ENCODE data around the gene MT2A.
"Not testable (repeated sequence)": the region's sequence is repeated elsewhere in the genome, so short reads cannot be mapped to it uniquely, and the experiment has no call there.

The MT2A gene

GRCh38 chr16:56623184-56623583 is 14.8 kb downstream of the MT2A start:
- DNase-seq = not testable (repeated sequence)

- DNase-seq = no peak
These were observed 15.3 kb downstream of the MT2A start for GRCh38 chr16:56623637-56624036.

- DNase-seq = peak; percentile 79
These were observed 17.0 kb downstream of the MT2A start, which contains the start of gene MT1E for GRCh38 chr16:56625140-56625942. TSS of gene MT1E (plus strand) at chr16:56625781. CDS start at chr16:56625852, 71 bp downstream.

GRCh38 chr16:56625943-56626654 is 17.7 kb downstream of the MT2A start:
- DNase-seq = no peak

GRCh38 chr16:56626685-56627084 is 18.3 kb downstream of the MT2A start:
- no peak for DNase-seq

GRCh38 chr16:56628486-56629350 is 20.3 kb downstream of the MT2A start:
- no peak for DNase-seq

GRCh38 chr16:56629531-56629930 is 21.1 kb downstream of the MT2A start:
- DNase-seq = no peak

GRCh38 chr16:56630134-56630533 is 21.8 kb downstream of the MT2A start:
- no peak for DNase-seq

GRCh38 chr16:56631197-56631596 is 22.8 kb downstream of the MT2A start:
- no peak for DNase-seq

- DNase-seq = no peak
These were observed 23.4 kb downstream of the MT2A start for GRCh38 chr16:56631832-56632155.

GRCh38 chr16:56632156-56632847 is 23.9 kb downstream of the MT2A start, which contains the start of gene MT1M:
TSS of gene MT1M (plus strand) at chr16:56632659. CDS start at chr16:56632732, 73 bp downstream.
- DNase-seq = peak; percentile 51

GRCh38 chr16:56632848-56633365 is 24.5 kb downstream of the MT2A start:
- DNase-seq = no peak

GRCh38 chr16:56633535-56633934 is 25.2 kb downstream of the MT2A start:
- no peak for DNase-seq

- peak; percentile 43 for DNase-seq
These were observed 26.5 kb downstream of the MT2A start for GRCh38 chr16:56634715-56635440.

GRCh38 chr16:56635441-56635967 is 27.1 kb downstream of the MT2A start:
- DNase-seq = no peak

GRCh38 chr16:56636616-56637413 is 28.4 kb downstream of the MT2A start:
- no peak for DNase-seq

GRCh38 chr16:56637814-56638750 is 29.7 kb downstream of the MT2A start, which contains the start of gene MT1A:
TSS of gene MT1A (plus strand) at chr16:56638666. CDS start at chr16:56638739, 73 bp downstream.
- peak; percentile 61 for DNase-seq

GRCh38 chr16:56639045-56639444 is 30.7 kb downstream of the MT2A start:
- no peak for DNase-seq

GRCh38 chr16:56640076-56640475 is 31.7 kb downstream of the MT2A start:
- DNase-seq = no peak
